NB4 (cell line): Measurements from ENCODE around the gene MSX1.

Experiments
- MYC ChIP-seq: IDR thresholded peaks from 2 replicates; pipeline ENCODE4 v1.6.1; 2011; ENCODE audit warnings: low read depth, low read length
- POLR2A ChIP-seq: IDR thresholded peaks from 2 replicates; pipeline ENCODE4 v1.6.1; 2011; ENCODE audit warnings: mild to moderate bottlenecking; ENCODE audit not compliant: insufficient read length; ENCODE audit errors: extremely low read depth
- TF ChIP-seq, protein P1 (sequence below): IDR thresholded peaks from one replicate; pipeline ENCODE4 v1.5.1; 2012; ENCODE audit warnings: low read depth, low read length

DNA sequence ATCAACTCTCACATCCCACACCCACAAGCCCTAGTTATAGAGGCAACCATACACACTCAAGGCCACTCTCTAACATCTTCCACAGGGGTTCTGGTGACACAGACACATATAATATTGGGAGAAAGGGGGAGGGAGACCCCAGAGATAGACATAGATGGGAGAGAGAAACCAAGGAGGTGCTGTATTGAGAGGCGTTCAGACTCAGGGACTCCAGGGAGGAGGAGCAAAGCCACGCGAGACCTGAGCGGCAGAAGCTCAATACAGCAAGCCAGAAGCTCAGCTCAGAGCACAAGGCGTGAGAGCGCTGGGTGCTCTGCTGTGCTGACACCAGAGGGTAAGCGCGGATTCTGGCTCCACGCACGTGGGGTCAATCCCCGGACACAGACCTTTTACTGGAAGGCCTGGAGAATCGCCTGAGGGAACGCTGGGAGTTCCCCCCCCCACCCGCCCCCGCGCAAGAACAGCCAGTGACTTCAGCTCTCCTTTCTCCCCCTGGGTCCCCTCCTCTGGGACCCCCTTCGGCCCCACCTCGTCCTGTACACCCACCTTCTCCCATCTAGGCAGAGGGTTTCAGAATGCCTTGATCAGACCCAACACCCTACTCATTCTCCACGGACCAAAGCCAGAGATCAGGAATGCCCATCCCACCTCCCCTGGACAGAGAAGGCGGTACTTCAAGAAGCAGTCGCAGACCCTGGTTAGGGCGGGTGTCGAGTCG, 8.7 kb downstream of the MSX1 start:
- TF ChIP-seq, protein P1, sequence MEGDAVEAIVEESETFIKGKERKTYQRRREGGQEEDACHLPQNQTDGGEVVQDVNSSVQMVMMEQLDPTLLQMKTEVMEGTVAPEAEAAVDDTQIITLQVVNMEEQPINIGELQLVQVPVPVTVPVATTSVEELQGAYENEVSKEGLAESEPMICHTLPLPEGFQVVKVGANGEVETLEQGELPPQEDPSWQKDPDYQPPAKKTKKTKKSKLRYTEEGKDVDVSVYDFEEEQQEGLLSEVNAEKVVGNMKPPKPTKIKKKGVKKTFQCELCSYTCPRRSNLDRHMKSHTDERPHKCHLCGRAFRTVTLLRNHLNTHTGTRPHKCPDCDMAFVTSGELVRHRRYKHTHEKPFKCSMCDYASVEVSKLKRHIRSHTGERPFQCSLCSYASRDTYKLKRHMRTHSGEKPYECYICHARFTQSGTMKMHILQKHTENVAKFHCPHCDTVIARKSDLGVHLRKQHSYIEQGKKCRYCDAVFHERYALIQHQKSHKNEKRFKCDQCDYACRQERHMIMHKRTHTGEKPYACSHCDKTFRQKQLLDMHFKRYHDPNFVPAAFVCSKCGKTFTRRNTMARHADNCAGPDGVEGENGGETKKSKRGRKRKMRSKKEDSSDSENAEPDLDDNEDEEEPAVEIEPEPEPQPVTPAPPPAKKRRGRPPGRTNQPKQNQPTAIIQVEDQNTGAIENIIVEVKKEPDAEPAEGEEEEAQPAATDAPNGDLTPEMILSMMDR: no peak
- TF ChIP-seq POLR2A (no peak), MYC (no peak)
